ENCODE results near the gene C1orf21.

Gene C1orf21

DNA sequence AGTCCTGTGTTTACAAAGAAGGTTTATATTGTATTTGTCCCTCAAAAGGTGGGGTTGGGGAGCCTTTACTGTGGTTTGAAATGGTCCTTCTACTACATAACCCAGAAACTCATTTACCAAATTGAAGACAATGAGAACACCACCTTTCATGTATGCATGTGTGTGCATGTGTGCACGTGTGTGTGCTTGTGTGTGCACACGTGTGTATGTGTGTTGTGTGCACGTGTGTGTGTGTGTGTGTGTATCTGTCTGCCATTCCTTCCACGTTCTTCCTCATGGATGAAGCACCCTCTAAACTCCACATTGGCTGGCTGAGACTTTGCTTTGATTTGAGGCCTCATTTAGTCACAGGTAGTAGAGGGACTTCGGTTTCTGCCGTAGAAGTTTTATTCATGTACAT lies 229.7 kb downstream of the C1orf21 start:
- ATAC-seq: no peak
- TF ChIP-seq ZFP30 (CRISPR knock-in tag; IDR thresholded peaks at IDR 0.05) (no peak), PPARA (CRISPR knock-in tag; IDR thresholded peaks at IDR 0.05; ENCODE audit: borderline replicate concordance) (no peak), TOX (CRISPR knock-in tag; IDR thresholded peaks at IDR 0.05; ENCODE audit: borderline replicate concordance) (no peak), ZC3H10 (CRISPR knock-in tag; IDR thresholded peaks at IDR 0.05) (no peak), OSR1 (CRISPR knock-in tag; IDR thresholded peaks at IDR 0.05) (no peak), BACH2 (CRISPR knock-in tag; IDR thresholded peaks at IDR 0.05; ENCODE audit: borderline replicate concordance) (no peak), TCF4 (CRISPR knock-in tag; IDR thresholded peaks at IDR 0.05; ENCODE audit: borderline replicate concordance) (no peak), ZNF70 (CRISPR knock-in tag; IDR thresholded peaks at IDR 0.05) (no peak), ISL1 (CRISPR knock-in tag; IDR thresholded peaks at IDR 0.05) (no peak), ZNF565 (CRISPR knock-in tag; conservative IDR thresholded peaks at IDR 0.05; ENCODE audit: low read depth) (no peak), ARNTL (CRISPR knock-in tag; IDR thresholded peaks at IDR 0.05; ENCODE audit: borderline replicate concordance, low read depth) (no peak), RARB (CRISPR knock-in tag; IDR thresholded peaks at IDR 0.05) (no peak), ZFP3 (CRISPR knock-in tag; IDR thresholded peaks at IDR 0.05) (no peak), ESRRG (CRISPR knock-in tag; IDR thresholded peaks at IDR 0.05) (no peak), CSDC2 (CRISPR knock-in tag; IDR thresholded peaks at IDR 0.05) (no peak)
- TF ChIP-seq, protein P1, sequence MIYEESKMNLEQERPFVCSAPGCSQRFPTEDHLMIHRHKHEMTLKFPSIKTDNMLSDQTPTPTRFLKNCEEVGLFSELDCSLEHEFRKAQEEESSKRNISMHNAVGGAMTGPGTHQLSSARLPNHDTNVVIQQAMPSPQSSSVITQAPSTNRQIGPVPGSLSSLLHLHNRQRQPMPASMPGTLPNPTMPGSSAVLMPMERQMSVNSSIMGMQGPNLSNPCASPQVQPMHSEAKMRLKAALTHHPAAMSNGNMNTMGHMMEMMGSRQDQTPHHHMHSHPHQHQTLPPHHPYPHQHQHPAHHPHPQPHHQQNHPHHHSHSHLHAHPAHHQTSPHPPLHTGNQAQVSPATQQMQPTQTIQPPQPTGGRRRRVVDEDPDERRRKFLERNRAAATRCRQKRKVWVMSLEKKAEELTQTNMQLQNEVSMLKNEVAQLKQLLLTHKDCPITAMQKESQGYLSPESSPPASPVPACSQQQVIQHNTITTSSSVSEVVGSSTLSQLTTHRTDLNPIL (CRISPR knock-in tag; IDR thresholded peaks at IDR 0.05; ENCODE audit: low read depth): no peak
- TF ChIP-seq, protein P2, sequence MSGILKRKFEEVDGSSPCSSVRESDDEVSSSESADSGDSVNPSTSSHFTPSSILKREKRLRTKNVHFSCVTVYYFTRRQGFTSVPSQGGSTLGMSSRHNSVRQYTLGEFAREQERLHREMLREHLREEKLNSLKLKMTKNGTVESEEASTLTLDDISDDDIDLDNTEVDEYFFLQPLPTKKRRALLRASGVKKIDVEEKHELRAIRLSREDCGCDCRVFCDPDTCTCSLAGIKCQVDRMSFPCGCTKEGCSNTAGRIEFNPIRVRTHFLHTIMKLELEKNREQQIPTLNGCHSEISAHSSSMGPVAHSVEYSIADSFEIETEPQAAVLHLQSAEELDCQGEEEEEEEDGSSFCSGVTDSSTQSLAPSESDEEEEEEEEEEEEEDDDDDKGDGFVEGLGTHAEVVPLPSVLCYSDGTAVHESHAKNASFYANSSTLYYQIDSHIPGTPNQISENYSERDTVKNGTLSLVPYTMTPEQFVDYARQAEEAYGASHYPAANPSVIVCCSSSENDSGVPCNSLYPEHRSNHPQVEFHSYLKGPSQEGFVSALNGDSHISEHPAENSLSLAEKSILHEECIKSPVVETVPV (CRISPR knock-in tag; IDR thresholded peaks at IDR 0.05): no peak
- TF ChIP-seq, protein P3, sequence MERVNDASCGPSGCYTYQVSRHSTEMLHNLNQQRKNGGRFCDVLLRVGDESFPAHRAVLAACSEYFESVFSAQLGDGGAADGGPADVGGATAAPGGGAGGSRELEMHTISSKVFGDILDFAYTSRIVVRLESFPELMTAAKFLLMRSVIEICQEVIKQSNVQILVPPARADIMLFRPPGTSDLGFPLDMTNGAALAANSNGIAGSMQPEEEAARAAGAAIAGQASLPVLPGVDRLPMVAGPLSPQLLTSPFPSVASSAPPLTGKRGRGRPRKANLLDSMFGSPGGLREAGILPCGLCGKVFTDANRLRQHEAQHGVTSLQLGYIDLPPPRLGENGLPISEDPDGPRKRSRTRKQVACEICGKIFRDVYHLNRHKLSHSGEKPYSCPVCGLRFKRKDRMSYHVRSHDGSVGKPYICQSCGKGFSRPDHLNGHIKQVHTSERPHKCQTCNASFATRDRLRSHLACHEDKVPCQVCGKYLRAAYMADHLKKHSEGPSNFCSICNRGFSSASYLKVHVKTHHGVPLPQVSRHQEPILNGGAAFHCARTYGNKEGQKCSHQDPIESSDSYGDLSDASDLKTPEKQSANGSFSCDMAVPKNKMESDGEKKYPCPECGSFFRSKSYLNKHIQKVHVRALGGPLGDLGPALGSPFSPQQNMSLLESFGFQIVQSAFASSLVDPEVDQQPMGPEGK (CRISPR knock-in tag; IDR thresholded peaks at IDR 0.05; ENCODE audit: borderline replicate concordance): no peak
- TF ChIP-seq, protein P4, sequence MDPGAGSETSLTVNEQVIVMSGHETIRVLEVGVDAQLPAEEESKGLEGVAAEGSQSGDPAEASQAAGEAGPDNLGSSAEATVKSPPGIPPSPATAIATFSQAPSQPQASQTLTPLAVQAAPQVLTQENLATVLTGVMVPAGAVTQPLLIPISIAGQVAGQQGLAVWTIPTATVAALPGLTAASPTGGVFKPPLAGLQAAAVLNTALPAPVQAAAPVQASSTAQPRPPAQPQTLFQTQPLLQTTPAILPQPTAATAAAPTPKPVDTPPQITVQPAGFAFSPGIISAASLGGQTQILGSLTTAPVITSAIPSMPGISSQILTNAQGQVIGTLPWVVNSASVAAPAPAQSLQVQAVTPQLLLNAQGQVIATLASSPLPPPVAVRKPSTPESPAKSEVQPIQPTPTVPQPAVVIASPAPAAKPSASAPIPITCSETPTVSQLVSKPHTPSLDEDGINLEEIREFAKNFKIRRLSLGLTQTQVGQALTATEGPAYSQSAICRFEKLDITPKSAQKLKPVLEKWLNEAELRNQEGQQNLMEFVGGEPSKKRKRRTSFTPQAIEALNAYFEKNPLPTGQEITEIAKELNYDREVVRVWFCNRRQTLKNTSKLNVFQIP (CRISPR knock-in tag; IDR thresholded peaks at IDR 0.05; ENCODE audit: borderline replicate concordance, low read depth): no peak

DNA sequence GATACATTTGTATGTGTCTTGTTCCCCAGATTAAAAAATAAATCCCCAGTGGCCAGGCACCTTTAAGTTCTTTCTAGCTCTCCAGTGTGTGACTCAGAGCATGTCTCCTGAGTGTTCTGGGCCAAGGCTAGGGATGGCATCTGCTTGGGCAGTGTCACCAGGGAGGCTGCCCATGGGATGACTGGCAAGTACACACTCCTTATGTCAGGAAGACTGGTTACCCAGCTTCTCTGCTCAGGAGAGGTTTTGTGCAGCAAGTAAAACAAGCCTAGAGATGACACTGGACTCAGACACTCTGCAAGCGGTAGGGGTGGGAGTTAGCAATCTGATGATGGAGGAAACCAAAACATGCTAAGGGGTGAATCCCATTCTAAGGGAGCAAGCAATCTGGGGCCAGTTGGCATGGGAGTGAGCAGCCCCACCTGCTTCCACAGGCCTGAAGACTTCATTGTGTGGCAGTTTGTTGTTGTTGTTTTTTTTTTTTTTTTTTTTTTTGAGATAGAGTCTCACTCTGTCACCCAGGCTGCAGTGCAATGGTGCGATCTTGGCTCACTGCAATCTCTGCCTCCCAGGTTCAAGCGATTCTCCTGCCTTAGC lies 230.7 kb downstream of the C1orf21 start:
- TF ChIP-seq PPARA (CRISPR knock-in tag; IDR thresholded peaks at IDR 0.05; ENCODE audit: borderline replicate concordance) (no peak), ZNF70 (CRISPR knock-in tag; IDR thresholded peaks at IDR 0.05) (no peak), BACH2 (CRISPR knock-in tag; IDR thresholded peaks at IDR 0.05; ENCODE audit: borderline replicate concordance) (no peak), ESRRG (CRISPR knock-in tag; IDR thresholded peaks at IDR 0.05) (no peak)
- TF ChIP-seq, protein P5, sequence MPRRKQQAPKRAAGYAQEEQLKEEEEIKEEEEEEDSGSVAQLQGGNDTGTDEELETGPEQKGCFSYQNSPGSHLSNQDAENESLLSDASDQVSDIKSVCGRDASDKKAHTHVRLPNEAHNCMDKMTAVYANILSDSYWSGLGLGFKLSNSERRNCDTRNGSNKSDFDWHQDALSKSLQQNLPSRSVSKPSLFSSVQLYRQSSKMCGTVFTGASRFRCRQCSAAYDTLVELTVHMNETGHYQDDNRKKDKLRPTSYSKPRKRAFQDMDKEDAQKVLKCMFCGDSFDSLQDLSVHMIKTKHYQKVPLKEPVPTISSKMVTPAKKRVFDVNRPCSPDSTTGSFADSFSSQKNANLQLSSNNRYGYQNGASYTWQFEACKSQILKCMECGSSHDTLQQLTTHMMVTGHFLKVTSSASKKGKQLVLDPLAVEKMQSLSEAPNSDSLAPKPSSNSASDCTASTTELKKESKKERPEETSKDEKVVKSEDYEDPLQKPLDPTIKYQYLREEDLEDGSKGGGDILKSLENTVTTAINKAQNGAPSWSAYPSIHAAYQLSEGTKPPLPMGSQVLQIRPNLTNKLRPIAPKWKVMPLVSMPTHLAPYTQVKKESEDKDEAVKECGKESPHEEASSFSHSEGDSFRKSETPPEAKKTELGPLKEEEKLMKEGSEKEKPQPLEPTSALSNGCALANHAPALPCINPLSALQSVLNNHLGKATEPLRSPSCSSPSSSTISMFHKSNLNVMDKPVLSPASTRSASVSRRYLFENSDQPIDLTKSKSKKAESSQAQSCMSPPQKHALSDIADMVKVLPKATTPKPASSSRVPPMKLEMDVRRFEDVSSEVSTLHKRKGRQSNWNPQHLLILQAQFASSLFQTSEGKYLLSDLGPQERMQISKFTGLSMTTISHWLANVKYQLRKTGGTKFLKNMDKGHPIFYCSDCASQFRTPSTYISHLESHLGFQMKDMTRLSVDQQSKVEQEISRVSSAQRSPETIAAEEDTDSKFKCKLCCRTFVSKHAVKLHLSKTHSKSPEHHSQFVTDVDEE (CRISPR knock-in tag; IDR thresholded peaks at IDR 0.05): no peak
- TF ChIP-seq, protein P2 (CRISPR knock-in tag; IDR thresholded peaks at IDR 0.05): no peak
- ATAC-seq: no peak
